GM18868 (cell line): ENCODE data around the gene GNPTAB.

ENCODE experiments used
- ATAC-seq: cut with Tn5 transposase; IDR thresholded peaks from one replicate; pipeline ENCODE4 v1.9.1; 2021; ENCODE audit warnings: mild to moderate bottlenecking, moderate library complexity; ENCODE audit not compliant: unreplicated experiment

The GNPTAB gene

GRCh38 chr12:101775816-101776215, 54.9 kb downstream of the GNPTAB start:
- no peak for ATAC-seq

GRCh38 chr12:101773650-101774162, 57.1 kb downstream of the GNPTAB start:
- ATAC-seq: peak; percentile 77

- ATAC-seq: no peak
These were observed 58.6 kb downstream of the GNPTAB start for GRCh38 chr12:101772012-101772775.

GRCh38 chr12:101769865-101770264, 60.9 kb downstream of the GNPTAB start:
- ATAC-seq: no peak

- no peak for ATAC-seq
These were observed 62.0 kb downstream of the GNPTAB start for GRCh38 chr12:101768781-101769180.

- no peak for ATAC-seq
These were observed 63.2 kb downstream of the GNPTAB start for GRCh38 chr12:101767537-101767936.

- ATAC-seq: no peak
These were observed 66.5 kb downstream of the GNPTAB start for GRCh38 chr12:101764051-101764792.

- ATAC-seq: no peak
These were observed 67.4 kb downstream of the GNPTAB start for GRCh38 chr12:101763246-101763931.

- no peak for ATAC-seq
These were observed 69.0 kb downstream of the GNPTAB start for GRCh38 chr12:101761781-101762180.

GRCh38 chr12:101761350-101761749, 69.4 kb downstream of the GNPTAB start:
- no peak for ATAC-seq

- peak; percentile 52 for ATAC-seq
These were observed 71.2 kb downstream of the GNPTAB start for GRCh38 chr12:101759396-101760047.

- no peak for ATAC-seq
These were observed 80.6 kb downstream of the GNPTAB start for GRCh38 chr12:101750152-101750551.

GRCh38 chr12:101749657-101750056, 81.1 kb downstream of the GNPTAB start:
- ATAC-seq: no peak

- no peak for ATAC-seq
These were observed 81.9 kb downstream of the GNPTAB start for GRCh38 chr12:101748907-101749306.

- no peak for ATAC-seq
These were observed 83.1 kb downstream of the GNPTAB start for GRCh38 chr12:101747697-101748096.

- no peak for ATAC-seq
These were observed 84.1 kb downstream of the GNPTAB start for GRCh38 chr12:101746661-101747060.

GRCh38 chr12:101746196-101746595, 84.6 kb downstream of the GNPTAB start:
- no peak for ATAC-seq

- ATAC-seq: no peak
These were observed 85.3 kb downstream of the GNPTAB start for GRCh38 chr12:101745481-101745880.

GRCh38 chr12:101743724-101744472, 86.9 kb downstream of the GNPTAB start:
- ATAC-seq: peak; percentile 98

GRCh38 chr12:101743242-101743641, 87.5 kb downstream of the GNPTAB start:
- ATAC-seq: no peak
